GM20000 (cell line): ENCODE measurements around the gene MTG2.

Experiments used
- DNase-seq: peaks from one replicate; pipeline ENCODE4 v3.0.0; 2012; ENCODE audit warnings: low spot score
- CTCF ChIP-seq: IDR thresholded peaks from 2 replicates; pipeline ENCODE4 v1.5.1; 2012; ENCODE audit warnings: mild to moderate bottlenecking, control low read depth; ENCODE audit errors: extremely low read depth, missing control alignments

MTG2 gene

DNA sequence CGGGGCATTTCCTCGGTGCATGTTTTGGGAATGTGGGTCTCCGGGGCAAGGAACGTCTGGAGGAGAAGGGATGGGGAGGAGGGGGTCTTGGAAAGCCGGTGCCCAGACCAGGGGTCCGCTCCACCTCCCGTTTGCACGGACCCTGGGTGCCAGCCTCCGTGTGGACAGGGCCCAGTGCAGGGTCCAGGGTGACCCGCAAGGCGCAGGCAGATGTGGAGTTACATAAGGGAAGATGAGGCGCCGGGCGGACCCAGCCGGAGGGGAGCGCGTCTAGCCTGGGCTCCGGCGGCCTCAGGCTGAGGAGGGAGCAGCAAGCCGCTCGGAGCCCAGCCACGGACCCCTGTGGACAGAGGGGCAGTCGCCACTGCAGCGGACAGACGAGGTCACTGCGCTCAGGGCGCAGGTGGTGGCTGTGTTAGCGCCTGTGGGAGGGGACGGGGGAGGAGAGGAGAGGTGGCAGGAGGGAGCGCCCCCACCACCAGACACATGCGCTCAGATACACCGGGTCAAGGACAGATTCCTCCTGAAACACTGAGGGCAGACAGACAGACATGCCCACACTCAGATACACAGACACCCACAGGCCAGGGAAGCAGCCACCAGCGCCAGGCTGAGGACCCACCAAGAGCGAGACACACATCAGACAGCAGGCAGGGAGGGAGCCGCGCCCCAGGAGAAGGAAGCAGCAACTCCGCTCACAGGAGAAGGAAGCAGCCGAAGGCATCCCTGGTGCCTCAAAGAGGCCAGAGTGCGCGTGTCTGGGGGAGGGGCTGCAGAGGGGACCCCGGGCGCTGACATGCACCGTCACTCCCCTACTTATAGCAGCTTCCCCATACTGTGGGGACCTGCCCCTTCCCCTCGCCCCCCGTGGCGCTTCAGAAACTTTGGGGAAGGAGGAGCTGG, 38.1 kb downstream of the MTG2 start:
- peak; percentile 42 for DNase-seq

GRCh38 chr20:62222266-62222850, 39.5 kb downstream of the MTG2 start:
- no peak for TF ChIP-seq CTCF
- DNase-seq, result no peak

More for the DNA sequence above, 38.1 kb downstream of the MTG2 start:
- TF ChIP-seq CTCF, result no peak

DNA sequence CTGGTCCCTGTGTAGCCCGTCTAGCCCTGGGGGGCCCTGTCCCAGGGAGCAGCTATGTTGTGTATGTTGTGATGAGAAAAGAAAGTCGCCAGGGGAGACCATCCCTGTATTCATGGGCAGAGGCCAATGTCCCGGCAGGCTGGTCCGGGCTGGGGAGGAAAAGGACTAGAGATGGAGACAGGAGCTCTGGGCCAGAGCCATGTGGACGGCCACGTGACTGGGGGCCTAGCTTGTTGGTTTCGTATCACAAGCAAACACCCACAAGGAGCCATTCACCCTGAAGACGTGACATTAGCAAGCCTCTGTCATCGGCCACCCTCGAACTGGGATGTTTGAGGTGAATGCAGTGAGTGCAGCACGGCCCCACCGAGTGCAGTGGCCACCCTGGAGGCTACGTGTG, 40.1 kb downstream of the MTG2 start:
- no peak for TF ChIP-seq CTCF

GRCh38 chr20:62223571-62223970, 40.7 kb downstream of the MTG2 start:
- no peak for DNase-seq
- no peak for TF ChIP-seq CTCF

More for the DNA sequence above, 40.1 kb downstream of the MTG2 start:
- DNase-seq, result no peak

DNA sequence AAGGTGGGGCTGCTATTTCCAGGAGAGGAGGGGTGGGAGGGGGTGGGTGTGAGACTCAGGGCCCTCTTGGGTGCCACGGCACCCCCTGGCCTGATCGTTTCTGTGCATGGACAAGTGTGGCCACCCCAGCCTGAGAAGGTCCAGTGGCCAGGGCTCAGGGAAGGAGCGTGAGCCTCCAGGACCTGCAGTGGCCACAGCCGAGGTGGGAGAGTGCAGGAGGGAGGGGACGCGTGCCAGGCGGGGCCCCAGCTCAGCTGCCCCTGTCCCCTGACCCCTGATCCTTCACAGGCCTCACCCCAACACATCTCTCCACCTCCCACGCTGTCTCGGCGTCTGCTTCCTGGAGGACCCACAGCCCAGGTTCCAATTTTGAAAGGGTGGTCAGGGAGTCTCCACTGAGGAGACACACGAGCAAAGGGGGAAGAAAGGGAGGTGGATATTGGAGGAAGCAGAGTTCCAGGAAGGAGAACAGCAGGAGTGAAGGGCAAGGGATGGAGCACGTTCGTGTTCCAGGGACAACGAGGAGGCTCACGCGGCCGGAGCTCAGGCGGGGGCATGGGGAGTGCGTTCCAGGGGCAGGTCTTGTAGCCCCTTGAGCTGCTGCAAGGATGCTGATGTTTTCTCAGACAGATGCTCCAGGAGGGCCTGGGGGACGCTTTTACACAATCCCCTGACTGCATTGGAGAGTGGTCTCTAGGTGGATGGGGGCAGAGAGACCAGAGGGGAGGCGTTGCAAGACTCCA, 41.5 kb downstream of the MTG2 start:
- no peak for TF ChIP-seq CTCF
- no peak for DNase-seq

DNA sequence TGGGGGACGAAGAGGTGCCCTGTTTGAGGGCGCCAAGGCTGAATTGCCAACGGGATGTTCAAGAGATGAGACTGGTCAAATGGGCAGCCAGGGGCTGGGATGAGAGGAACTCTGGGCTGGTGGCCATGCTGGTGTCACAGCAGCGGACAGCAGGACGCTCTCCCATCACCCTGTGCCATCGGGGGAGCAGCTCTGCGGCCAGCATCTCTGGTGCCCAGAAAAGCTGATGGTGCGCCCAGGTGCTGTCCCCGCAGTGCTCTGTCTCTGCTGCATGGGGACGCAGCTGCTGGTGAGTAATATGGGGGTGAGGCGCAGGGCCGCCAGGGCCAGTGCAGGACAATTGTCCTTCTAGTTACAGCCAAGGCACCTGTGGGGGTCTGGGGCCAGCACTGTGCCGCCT, 42.2 kb downstream of the MTG2 start:
- DNase-seq, result no peak
- no peak for TF ChIP-seq CTCF
